B cell (primary cell): ENCODE data around the gene TOP2A. TPM values are rescaled to one million over a fixed set of nuclear protein-coding genes. Genes with fewer than 3 reads are reported as not detected.

ENCODE experiments used
- ATAC-seq: fragments of 200-7000 bp; cut with Tn5 transposase; one replicate; pipeline ENCODE4 v1.10.0; 2021; ENCODE audit warnings: low read depth, mild to moderate bottlenecking, moderate number of reproducible peaks, moderate library complexity
- CTCF ChIA-PET: fragments of 350-600 bp; sonication (Branson Sonifier 250); formaldehyde crosslinking; loops from one replicate; lab custom pipeline; 2021; ENCODE audit warnings: antibody characterized with exemption, inconsistent platforms; lab: Charles Lee
- POLR2A ChIA-PET: fragments of 350-600 bp; sonication (Branson Sonifier 250); formaldehyde crosslinking; loops from one replicate; lab custom pipeline; 2021; ENCODE audit warnings: antibody characterized with exemption; lab: Charles Lee
- DNase-seq: peaks from one replicate; pipeline ENCODE4 v3.0.0; 2013
- H2AFZ ChIP-seq: 2 replicates; pipeline ENCODE4 v1.6.1; 2012; ENCODE audit warnings: mild to moderate bottlenecking, low read depth, low read length; ENCODE audit not compliant: insufficient read depth, poor library complexity, severe bottlenecking
- H3K27ac ChIP-seq, 2 donors: 1 replicate in 1 of 2; 2 replicates in 1 of 2; pipeline ENCODE4 v1.5.1; 2012 to 2013; ENCODE audit warnings: low read length in 2 of 2, mild to moderate bottlenecking in 2 of 2, moderate library complexity in 1 of 2
- H3K27me3 ChIP-seq, 4 experiments: fragments of 200-600 bp in 1 of 4; sonication (generic) in 1 of 4; replicated peaks in 1 of 4; 1 replicate in 2 of 4; 2 replicates in 2 of 4; pipeline versions ENCODE4 v1.6.1 to v1.7.0; 2013 to 2016; ENCODE audit warnings: low read length in 3 of 4, mild to moderate bottlenecking in 2 of 4, mixed read lengths in 1 of 4, moderate library complexity in 1 of 4; ENCODE audit not compliant: insufficient read depth in 4 of 4, control insufficient read depth in 3 of 4; ENCODE audit errors: control extremely low read depth in 1 of 4
- H3K36me3 ChIP-seq, 2 experiments: replicated peaks in 1 of 2; 1 replicate in 1 of 2; 2 replicates in 1 of 2; pipeline versions ENCODE4 v1.6.1 to v1.7.1; 2013; ENCODE audit warnings: low read length in 1 of 2; ENCODE audit not compliant: insufficient read depth in 2 of 2, control insufficient read depth in 1 of 2; ENCODE audit errors: control extremely low read depth in 1 of 2, extremely low read depth in 1 of 2
- H3K4me1 ChIP-seq, 2 donors: fragments of 200-600 bp in 1 of 2; sonication (generic) in 1 of 2; 1 replicate in 1 of 2; 2 replicates in 1 of 2; pipeline versions ENCODE4 v1.5.1 to v1.6.1; 2013 to 2017; ENCODE audit warnings: low read length in 2 of 2; ENCODE audit not compliant: control insufficient read depth in 2 of 2, insufficient read depth in 2 of 2
- H3K4me2 ChIP-seq: replicated peaks from 2 replicates; pipeline ENCODE3; 2012; ENCODE audit warnings: mild to moderate bottlenecking, low read depth, low read length; ENCODE audit not compliant: poor library complexity, severe bottlenecking
- H3K4me3 ChIP-seq, 5 experiments: fragments of 200-600 bp in 1 of 5; sonication (generic) in 1 of 5; 1 replicate in 3 of 5; 2 replicates in 2 of 5; pipeline versions ENCODE4 v1.5.1 to v1.7.0; 2011 to 2016; ENCODE audit warnings: low read length in 4 of 5, mild to moderate bottlenecking in 4 of 5, low read depth in 2 of 5, control low read depth in 1 of 5, moderate library complexity in 1 of 5; ENCODE audit not compliant: insufficient read depth in 1 of 5; ENCODE audit errors: control extremely low read depth in 1 of 5, extremely low read depth in 1 of 5
- H3K79me2 ChIP-seq: fragments of 200-600 bp; sonication (generic); one replicate; pipeline ENCODE4 v1.6.0; 2016; ENCODE audit warnings: low read length; ENCODE audit not compliant: control insufficient read depth, insufficient read depth
- H3K9ac ChIP-seq: fragments of 200-600 bp; sonication (generic); 2 replicates; pipeline ENCODE4 v1.6.1; 2017; ENCODE audit warnings: mild to moderate bottlenecking, low read length, moderate library complexity
- H3K9me3 ChIP-seq, 3 donors: one replicate each; pipeline versions ENCODE4 v1.6.1 to v1.7.1; 2013; ENCODE audit warnings: low read length in 2 of 3; ENCODE audit not compliant: control insufficient read depth in 2 of 3, insufficient read depth in 1 of 3; ENCODE audit errors: control extremely low read depth in 1 of 3
- H4K20me1 ChIP-seq: 2 replicates; pipeline ENCODE4 v1.6.0; 2012; ENCODE audit warnings: mild to moderate bottlenecking, low read length; ENCODE audit not compliant: insufficient read depth, control insufficient read depth, poor library complexity, severe bottlenecking
- H3K27ac Mint-ChIP-seq: one replicate; pipeline ENCODE4 v1.8.0; 2021; ENCODE audit warnings: mixed read lengths
- H3K27me3 Mint-ChIP-seq: one replicate; pipeline ENCODE4 v1.8.0; 2021; ENCODE audit warnings: mixed read lengths
- H3K4me1 Mint-ChIP-seq: one replicate; pipeline ENCODE4 v1.8.0; 2021; ENCODE audit warnings: mixed read lengths
- H3K4me3 Mint-ChIP-seq: one replicate; pipeline ENCODE4 v1.8.0; 2021; ENCODE audit warnings: mixed read lengths
- H3K9me3 Mint-ChIP-seq: one replicate; pipeline ENCODE4 v1.8.0; 2022; ENCODE audit warnings: mixed read lengths; ENCODE audit not compliant: insufficient read depth
- EZH2 ChIP-seq: IDR thresholded peaks from 2 replicates; pipeline ENCODE4 v1.6.1; 2012; ENCODE audit warnings: borderline replicate concordance, low read depth, mild to moderate bottlenecking, moderate library complexity, low read length; ENCODE audit not compliant: insufficient read depth, poor library complexity, severe bottlenecking
- WGBS: methylation state at CpG from one replicate; pipeline ENCODE4 v1.1.5; 2013; ENCODE audit warnings: missing lambda C conversion rate; ENCODE audit not compliant: insufficient coverage; 5-methylcytosine and 5-hydroxymethylcytosine counted together
- intact Hi-C: fragments of 100-400 bp; cut with micrococcal nuclease; formaldehyde crosslinking; loops from one replicate; pipeline ENCODE4 v1.10.0; 2022
- polyA plus RNA-seq: library from polyadenylated mRNA; depleted of rRNA; stranded (reverse); fragments of >200 nt; gene quantifications from 2 replicates; pipeline ENCODE4 v1.2.3, GENCODE V29; 2012
- total RNA-seq, 2 donors: library from RNA; stranded (reverse); fragments of 120-200 nt in 1 of 2; gene quantifications; 1 replicate in 1 of 2; 2 replicates in 1 of 2; pipeline versions ENCODE4 v1.2.3 to v1.2.4, GENCODE V29; 2013 to 2022
- TF ChIP-seq, protein P1 (sequence below): fragments of 200-600 bp; IDR thresholded peaks from one replicate; pipeline ENCODE4 v1.8.0; 2022; ENCODE audit warnings: antibody characterized with exemption, mild to moderate bottlenecking

Gene TOP2A
- total and polyA plus RNA-seq, 2 donors (not counting 1 experiment from before 2014, with no cell fraction given), result 0.36 to 3.1 TPM

DNA sequence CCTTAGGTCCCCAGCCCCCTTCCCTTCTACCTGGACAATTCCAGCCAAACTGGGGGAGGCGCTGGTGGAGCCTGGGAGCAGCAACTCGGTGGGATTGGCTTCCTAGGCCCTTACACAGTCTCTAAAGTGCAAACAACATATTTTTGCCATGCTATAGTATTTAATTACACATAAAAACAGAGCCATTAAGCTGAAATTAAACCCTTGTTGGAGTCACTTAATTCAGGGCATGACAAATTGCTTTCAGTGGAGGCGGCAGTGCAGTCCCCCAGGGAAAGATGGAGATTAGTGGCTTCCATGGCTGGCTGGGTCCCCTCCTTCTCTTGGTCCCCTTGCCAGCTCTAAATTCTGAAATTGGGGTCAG, 42.9 kb upstream of the TOP2A start:
- Histone ChIP-seq H3K9ac (no peak overlapping the region), H3K4me3 (no peak overlapping the region), H3K27me3 (no peaks in the 10 kb centered on the region), H2AFZ (no peak overlapping the region), H4K20me1 (no peaks in the 10 kb centered on the region), H3K27ac (no peak overlapping the region), H3K36me3 (peaks cover 0 to 3% of the 10 kb centered on the region in 2 experiments), H3K9me3 (no peaks in the 10 kb centered on the region), H3K4me2 (no peak overlapping the region), H3K4me1 (no peaks in the 10 kb centered on the region), H3K79me2 (no peaks in the 10 kb centered on the region)
- intact Hi-C loops, result no loop called here
- DNase-seq (no peak), ATAC-seq (no peak)
- POLR2A ChIA-PET, result no interaction called here
- CTCF ChIA-PET, result no interaction called here
- 86% methylated on average over 1 of the region's 3 CpGs for WGBS
- Mint-ChIP-seq H3K27me3 (no peaks in the 10 kb centered on the region), H3K9me3 (no peaks in the 10 kb centered on the region), H3K4me1 (no peaks in the 10 kb centered on the region), H3K27ac (no peak overlapping the region), H3K4me3 (no peak overlapping the region)
- no peak for TF ChIP-seq EZH2
- TF ChIP-seq, protein P1, sequence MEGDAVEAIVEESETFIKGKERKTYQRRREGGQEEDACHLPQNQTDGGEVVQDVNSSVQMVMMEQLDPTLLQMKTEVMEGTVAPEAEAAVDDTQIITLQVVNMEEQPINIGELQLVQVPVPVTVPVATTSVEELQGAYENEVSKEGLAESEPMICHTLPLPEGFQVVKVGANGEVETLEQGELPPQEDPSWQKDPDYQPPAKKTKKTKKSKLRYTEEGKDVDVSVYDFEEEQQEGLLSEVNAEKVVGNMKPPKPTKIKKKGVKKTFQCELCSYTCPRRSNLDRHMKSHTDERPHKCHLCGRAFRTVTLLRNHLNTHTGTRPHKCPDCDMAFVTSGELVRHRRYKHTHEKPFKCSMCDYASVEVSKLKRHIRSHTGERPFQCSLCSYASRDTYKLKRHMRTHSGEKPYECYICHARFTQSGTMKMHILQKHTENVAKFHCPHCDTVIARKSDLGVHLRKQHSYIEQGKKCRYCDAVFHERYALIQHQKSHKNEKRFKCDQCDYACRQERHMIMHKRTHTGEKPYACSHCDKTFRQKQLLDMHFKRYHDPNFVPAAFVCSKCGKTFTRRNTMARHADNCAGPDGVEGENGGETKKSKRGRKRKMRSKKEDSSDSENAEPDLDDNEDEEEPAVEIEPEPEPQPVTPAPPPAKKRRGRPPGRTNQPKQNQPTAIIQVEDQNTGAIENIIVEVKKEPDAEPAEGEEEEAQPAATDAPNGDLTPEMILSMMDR, result no peak

DNA sequence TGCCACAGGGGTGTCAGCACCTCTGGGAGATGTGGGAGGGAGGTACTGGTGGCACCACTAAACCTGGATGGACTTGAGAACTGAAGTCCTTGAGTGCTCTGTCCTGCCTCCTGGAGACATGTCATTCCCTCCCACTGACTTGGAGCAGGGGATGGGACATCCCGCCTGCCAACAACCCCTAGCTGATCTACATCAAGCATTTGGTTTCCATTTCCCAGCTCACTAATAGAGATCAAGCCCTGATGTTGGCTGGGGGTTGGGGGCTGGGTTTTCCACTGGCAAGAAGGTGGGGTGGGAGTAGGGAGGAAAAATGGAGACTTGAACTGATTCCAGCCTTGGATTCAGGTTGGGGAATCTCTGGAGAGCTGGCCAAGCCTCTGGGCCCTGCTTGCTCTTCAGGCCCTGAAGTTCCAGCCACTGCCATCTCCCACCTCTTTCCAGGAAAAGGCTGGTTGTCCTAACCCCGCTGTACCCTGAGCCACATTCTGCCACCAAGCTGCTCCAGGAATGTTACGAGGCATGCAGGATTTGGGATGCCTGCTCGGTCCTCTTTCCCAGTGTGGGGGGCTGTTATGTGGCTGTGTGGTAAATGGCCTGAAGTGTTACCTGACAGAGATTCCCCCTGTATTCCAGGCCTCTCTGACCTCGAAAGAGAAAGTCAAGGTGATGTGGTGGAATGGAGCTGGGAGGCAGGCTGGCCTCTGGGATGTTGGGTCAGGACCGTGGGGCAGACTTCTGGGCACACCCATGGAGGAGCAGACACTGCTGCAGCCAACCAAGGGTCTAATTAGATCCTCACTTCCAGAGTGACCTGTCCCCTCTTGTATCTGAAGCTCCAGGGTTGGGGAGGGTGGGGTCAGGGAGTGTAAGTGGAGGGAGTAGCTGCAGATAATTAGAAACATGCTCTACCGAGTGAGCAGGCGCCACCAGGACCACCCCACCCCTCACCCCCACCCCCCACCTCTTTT, 42.2 kb upstream of the TOP2A start:
- Histone ChIP-seq H2AFZ (no peak overlapping the region), H3K4me3 (no peak overlapping the region), H3K27ac (no peak overlapping the region), H3K4me1 (no peaks in the 10 kb centered on the region), H3K4me2 (no peak overlapping the region), H4K20me1 (no peaks in the 10 kb centered on the region), H3K36me3 (peaks cover 0 to 3% of the 10 kb centered on the region in 2 experiments), H3K27me3 (no peaks in the 10 kb centered on the region), H3K79me2 (no peaks in the 10 kb centered on the region), H3K9ac (no peak overlapping the region), H3K9me3 (no peaks in the 10 kb centered on the region)
- Mint-ChIP-seq H3K4me1 (no peaks in the 10 kb centered on the region), H3K27ac (no peak overlapping the region), H3K4me3 (no peak overlapping the region), H3K27me3 (no peaks in the 10 kb centered on the region), H3K9me3 (no peaks in the 10 kb centered on the region)
- 93% methylated on average over 2 of the region's 8 CpGs for WGBS
- ATAC-seq (no peak), DNase-seq (no peak)
- ChIA-PET CTCF (no interaction called here), POLR2A (no interaction called here)
- intact Hi-C loops, result no loop called here
- TF ChIP-seq, protein P1, result no peak
- TF ChIP-seq EZH2, result no peak
